ENCODE results near the gene SDF4. TPM values are rescaled to one million over a fixed set of nuclear protein-coding genes. Genes with fewer than 3 reads are reported as not detected.

The SDF4 gene
- total RNA-seq, 4 donors from 2014 or later, result 153 to 267 (median 226) TPM

- H3K36me3 ChIP-seq, result no peaks in the 10 kb centered on the region
- TF ChIP-seq EP300 (IDR thresholded peaks at IDR 0.05; ENCODE audit: low read depth), result no peak
- TF ChIP-seq CTCF (IDR thresholded peaks at IDR 0.05), result no peak
- TF ChIP-seq POLR2A (IDR thresholded peaks at IDR 0.05), result no peak
- TF ChIP-seq POLR2AphosphoS5 (IDR thresholded peaks at IDR 0.05), result no peak
- no peaks in the 10 kb centered on the region for H3K9me3 ChIP-seq
- in situ Hi-C loops (cut with MboI; ENCODE audit: low pct_ligation_motif_present in 1 of 4, low pct_unique_long_range_greater_than_20kb in 1 of 4, low sequenced_read_pairs in 3 of 4) (no loop called here), intact Hi-C loops (cut with DNase I; ENCODE audit: low total_unique reads) (no loop called here)
- no peak overlapping the region for H3K27ac ChIP-seq
- H3K27me3 ChIP-seq, result peaks cover 62% of the 10 kb centered on the region
- no peak for DNase-seq
- H3K4me1 ChIP-seq, result peaks cover 10 to 32% (median 27%) of the 10 kb centered on the region in 4 donors
- 71% methylated on average over 21 of the region's 26 CpGs; no CpG with 5 or more reads in 1 of the 2 donors for WGBS, 2 donors (ENCODE audit: low coverage in 1 of 2)
- no peak overlapping the region for H3K4me3 ChIP-seq
Measured at GRCh38 chr1:1241588-1242219, 9.9 kb upstream of the SDF4 start.

DNA sequence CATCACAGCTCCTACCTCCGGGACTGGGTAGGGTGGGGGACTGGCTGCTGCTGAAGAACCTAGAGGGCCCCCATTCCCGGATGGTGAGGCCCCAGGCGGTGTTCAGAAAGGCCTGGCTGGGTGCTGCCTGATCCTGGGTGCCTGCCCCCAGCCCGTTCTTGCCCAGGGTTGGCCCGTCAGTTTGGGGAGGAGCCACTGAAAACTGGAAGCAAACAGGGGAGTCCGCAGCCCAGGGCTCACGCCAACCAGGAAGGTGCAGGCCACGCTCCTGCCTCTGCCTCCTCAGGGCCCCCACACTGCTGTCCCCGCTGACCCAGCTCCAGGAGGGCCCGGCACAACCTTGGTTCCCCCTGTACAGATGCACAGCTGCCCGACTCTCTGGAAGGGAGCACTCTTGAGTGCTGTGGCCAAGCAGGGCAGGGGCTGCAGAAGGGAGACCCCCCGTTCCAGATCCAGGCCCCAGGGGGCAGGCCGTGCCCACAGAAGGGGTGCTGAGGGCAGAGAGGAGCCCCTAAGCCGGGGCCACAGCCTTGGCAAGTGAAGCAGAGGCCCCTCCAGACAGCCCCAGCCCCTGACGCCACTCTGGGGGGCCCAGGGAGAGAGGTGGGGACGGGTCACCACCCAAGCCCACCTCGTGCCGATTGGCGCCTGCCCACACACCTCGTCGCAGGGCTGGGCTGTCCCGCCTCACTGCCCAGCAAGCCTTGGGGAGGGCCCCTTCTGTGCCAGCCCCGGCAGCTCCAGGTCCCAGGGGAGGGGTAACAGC is 9.2 kb upstream of the SDF4 start:
- Histone ChIP-seq H3K9me3 (no peaks in the 10 kb centered on the region), H3K27ac (no peak overlapping the region), H3K36me3 (no peaks in the 10 kb centered on the region), H3K4me3 (no peak overlapping the region), H3K27me3 (peaks cover 61% of the 10 kb centered on the region), H3K4me1 (peaks cover 7 to 28% (median 24%) of the 10 kb centered on the region in 4 donors)
- intact Hi-C loops (cut with DNase I; ENCODE audit: low total_unique reads), result no loop called here
- no peak for DNase-seq
- TF ChIP-seq POLR2AphosphoS5 (IDR thresholded peaks at IDR 0.05), result no peak
- TF ChIP-seq POLR2A (IDR thresholded peaks at IDR 0.05), result no peak
- no peak for TF ChIP-seq EP300 (IDR thresholded peaks at IDR 0.05; ENCODE audit: low read depth)
- TF ChIP-seq CTCF (IDR thresholded peaks at IDR 0.05), result no peak
- in situ Hi-C loops (cut with MboI; ENCODE audit: low pct_ligation_motif_present in 1 of 4, low pct_unique_long_range_greater_than_20kb in 1 of 4, low sequenced_read_pairs in 3 of 4), result no loop called here
- WGBS, 2 donors (ENCODE audit: low coverage in 1 of 2), result 41% methylated on average over 22 of the region's 23 CpGs; no CpG with 5 or more reads in 1 of the 2 donors

- WGBS, 2 donors (ENCODE audit: low coverage in 1 of 2), result 38% methylated on average over 8 of the region's 11 CpGs; no CpG with 5 or more reads in 1 of the 2 donors
- Histone ChIP-seq H3K4me3 (no peak overlapping the region), H3K27me3 (peaks cover 54% of the 10 kb centered on the region), H3K4me1 (peaks cover 7 to 28% (median 24%) of the 10 kb centered on the region in 4 donors), H3K36me3 (no peaks in the 10 kb centered on the region), H3K9me3 (no peaks in the 10 kb centered on the region), H3K27ac (no peak overlapping the region)
- in situ Hi-C loops (cut with MboI; ENCODE audit: low pct_ligation_motif_present in 1 of 4, low pct_unique_long_range_greater_than_20kb in 1 of 4, low sequenced_read_pairs in 3 of 4), result no loop called here
- intact Hi-C loops (cut with DNase I; ENCODE audit: low total_unique reads), result no loop called here
- DNase-seq, result no peak
- no peak for TF ChIP-seq CTCF (IDR thresholded peaks at IDR 0.05)
- no peak for TF ChIP-seq EP300 (IDR thresholded peaks at IDR 0.05; ENCODE audit: low read depth)
- TF ChIP-seq POLR2A (IDR thresholded peaks at IDR 0.05), result no peak
Measured at GRCh38 chr1:1240348-1240732, 8.5 kb upstream of the SDF4 start.

DNA sequence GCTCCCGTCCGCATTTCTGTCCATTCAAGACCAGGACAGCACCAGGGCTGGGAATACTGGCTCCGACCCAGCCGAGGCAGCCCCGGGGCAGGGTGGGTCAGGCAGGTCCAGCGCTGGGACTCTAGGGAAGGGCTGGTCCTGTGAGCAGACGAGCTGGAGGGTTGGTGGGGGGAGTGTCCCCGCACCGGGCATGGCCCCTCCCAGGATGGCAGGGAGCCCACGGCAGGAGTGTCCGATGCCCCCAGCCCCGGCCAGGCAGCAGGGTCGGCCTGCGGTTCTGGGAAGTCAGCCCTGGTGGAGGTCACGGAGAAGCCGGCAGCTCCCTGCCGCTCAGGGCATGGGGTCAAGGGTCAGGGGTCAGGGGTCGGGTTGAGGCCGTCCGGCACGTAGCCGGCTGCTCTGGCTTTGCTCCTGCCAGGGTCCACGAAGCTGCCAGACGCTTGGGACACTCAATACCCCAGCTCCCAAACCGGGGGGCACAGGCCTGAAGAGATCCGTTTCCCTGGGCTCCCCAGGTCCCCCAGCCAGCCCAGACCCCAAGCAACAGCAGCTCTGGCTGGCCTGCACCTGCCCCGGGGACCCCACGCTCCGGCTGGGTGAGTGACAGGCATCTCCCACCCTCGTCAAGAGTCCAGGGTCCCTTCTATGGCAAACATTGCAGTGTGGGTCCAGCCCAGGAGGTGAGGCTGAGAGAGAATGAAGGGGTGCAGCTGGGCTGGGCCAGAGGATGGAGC is 8.0 kb upstream of the SDF4 start:
- Histone ChIP-seq H3K4me1 (peaks cover 7 to 28% (median 24%) of the 10 kb centered on the region in 4 donors), H3K27me3 (peaks cover 52% of the 10 kb centered on the region), H3K27ac (no peak overlapping the region), H3K4me3 (no peak overlapping the region), H3K36me3 (no peaks in the 10 kb centered on the region), H3K9me3 (no peaks in the 10 kb centered on the region)
- TF ChIP-seq EP300 (IDR thresholded peaks at IDR 0.05; ENCODE audit: low read depth) (no peak), POLR2A (IDR thresholded peaks at IDR 0.05) (no peak), POLR2AphosphoS5 (IDR thresholded peaks at IDR 0.05) (no peak), CTCF (IDR thresholded peaks at IDR 0.05) (no peak)
- intact Hi-C loops (cut with DNase I; ENCODE audit: low total_unique reads), result no loop called here
- in situ Hi-C loops (cut with MboI; ENCODE audit: low pct_ligation_motif_present in 1 of 4, low pct_unique_long_range_greater_than_20kb in 1 of 4, low sequenced_read_pairs in 3 of 4), result no loop called here
- DNase-seq, result no peak
- 23% methylated on average over 26 of the region's 30 CpGs; no CpG with 5 or more reads in 1 of the 2 donors for WGBS, 2 donors (ENCODE audit: low coverage in 1 of 2)
